GM12892 (cell line): ENCODE measurements around the gene MAPK6.

Experiments
- POLR2A ChIP-seq: IDR thresholded peaks from 2 replicates; pipeline ENCODE4 v1.6.1; 2011; ENCODE audit warnings: low read depth, low read length, control low read depth
- POLR2AphosphoS5 ChIP-seq: IDR thresholded peaks from 2 replicates; pipeline ENCODE4 v1.6.1; 2011; ENCODE audit warnings: low read depth, low read length, control low read depth

DNA sequence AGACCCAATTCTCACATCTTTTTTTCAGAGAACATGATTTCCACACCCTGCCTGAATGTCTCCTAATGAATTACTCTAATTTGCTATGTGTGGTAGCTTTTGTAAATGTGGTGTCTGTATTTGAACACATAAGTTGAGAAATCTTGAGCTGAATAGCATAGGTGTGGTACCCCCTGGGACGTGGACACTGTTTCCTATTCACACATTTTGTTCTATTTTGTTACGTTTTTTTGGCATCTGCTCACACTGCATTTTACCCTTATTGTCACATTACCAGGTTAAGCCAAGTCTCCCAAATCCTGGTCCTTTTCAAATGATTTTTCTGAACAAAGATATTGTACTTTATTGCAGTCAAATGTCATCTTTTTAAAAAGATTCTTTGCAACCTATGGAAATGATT is 6.8 kb upstream of the MAPK6 start:
- TF ChIP-seq POLR2A: no peak
- TF ChIP-seq POLR2AphosphoS5: no peak
